HG02840 (cell line): ENCODE data around the gene TGFBR3.
"Not testable (repeated sequence)": the region's sequence is repeated elsewhere in the genome, so short reads cannot be mapped to it uniquely, and the experiment has no call there.

ENCODE experiments used
- ATAC-seq: cut with Tn5 transposase; IDR thresholded peaks from one replicate; pipeline ENCODE4 v1.9.1; 2021; ENCODE audit warnings: mild to moderate bottlenecking, moderate library complexity, moderate number of reproducible peaks; ENCODE audit not compliant: unreplicated experiment, low FRiP score

Gene TGFBR3

GRCh38 chr1:91670781-91671180 is 215.2 kb downstream of the TGFBR3 start:
- ATAC-seq = no peak

- no peak for ATAC-seq
Measured at GRCh38 chr1:91669584-91670350, 216.2 kb downstream of the TGFBR3 start.

- not testable (repeated sequence) for ATAC-seq
Measured at GRCh38 chr1:91666651-91667050, 219.3 kb downstream of the TGFBR3 start.

GRCh38 chr1:91661121-91661520 is 224.8 kb downstream of the TGFBR3 start:
- no peak for ATAC-seq

- ATAC-seq = no peak
Measured at GRCh38 chr1:91660708-91661107, 225.2 kb downstream of the TGFBR3 start.

GRCh38 chr1:91655912-91656449 is 230.0 kb downstream of the TGFBR3 start:
- no peak for ATAC-seq

GRCh38 chr1:91653183-91653582 is 232.8 kb downstream of the TGFBR3 start:
- ATAC-seq = no peak

GRCh38 chr1:91651661-91652071 is 234.3 kb downstream of the TGFBR3 start:
- ATAC-seq = no peak

- no peak for ATAC-seq
Measured at GRCh38 chr1:91651243-91651642, 234.7 kb downstream of the TGFBR3 start.

- no peak for ATAC-seq
Measured at GRCh38 chr1:91650764-91651163, 235.2 kb downstream of the TGFBR3 start.

- no peak for ATAC-seq
Measured at GRCh38 chr1:91647061-91647460, 238.9 kb downstream of the TGFBR3 start.

GRCh38 chr1:91645031-91645430 is 240.9 kb downstream of the TGFBR3 start:
- ATAC-seq = no peak

- no peak for ATAC-seq
Measured at GRCh38 chr1:91643431-91643830, 242.5 kb downstream of the TGFBR3 start.

- ATAC-seq = no peak
Measured at GRCh38 chr1:91640877-91641526, 244.9 kb downstream of the TGFBR3 start.

GRCh38 chr1:91637539-91637994 is 248.4 kb downstream of the TGFBR3 start:
- ATAC-seq = no peak

GRCh38 chr1:91635763-91636162 is 250.2 kb downstream of the TGFBR3 start:
- ATAC-seq = no peak

GRCh38 chr1:91633438-91633837 is 252.5 kb downstream of the TGFBR3 start:
- no peak for ATAC-seq

- no peak for ATAC-seq
Measured at GRCh38 chr1:91631718-91632330, 254.1 kb downstream of the TGFBR3 start.

- no peak for ATAC-seq
Measured at GRCh38 chr1:91630803-91631202, 255.1 kb downstream of the TGFBR3 start.
